Measurements from ENCODE around the gene NEK9.
"Not testable (repeated sequence)": the region's sequence is repeated elsewhere in the genome, so short reads cannot be mapped to it uniquely, and the experiment has no call there.

The NEK9 gene

GRCh38 chr14:75143761-75144527 lies 17.1 kb upstream of the NEK9 start:
- DNase-seq, result no peak

DNA sequence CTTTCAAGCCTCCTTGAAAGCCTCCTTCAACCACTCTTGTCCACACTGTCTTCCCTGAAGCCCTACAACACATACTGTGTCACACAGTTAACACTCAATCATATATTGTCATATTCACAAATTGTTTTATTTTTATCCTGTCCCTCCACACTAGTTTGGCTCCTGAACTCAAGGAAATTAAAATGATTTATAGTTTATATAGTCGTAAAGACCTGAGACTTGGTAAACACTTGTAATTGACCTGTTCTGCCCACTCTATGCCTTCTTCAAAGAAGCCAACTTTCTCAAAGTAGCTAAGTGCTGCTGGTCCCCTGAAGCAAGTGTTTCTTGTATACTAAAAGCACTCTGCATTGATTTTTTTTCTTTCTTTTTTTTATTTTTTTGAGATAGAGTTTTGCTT lies 15.6 kb upstream of the NEK9 start:
- DNase-seq, result no peak

- no peak for DNase-seq
Measured at GRCh38 chr14:75141967-75142366, 15.1 kb upstream of the NEK9 start.

GRCh38 chr14:75141062-75141461 lies 14.2 kb upstream of the NEK9 start:
- DNase-seq, result no peak

GRCh38 chr14:75140620-75141019 lies 13.8 kb upstream of the NEK9 start:
- DNase-seq, result no peak

DNA sequence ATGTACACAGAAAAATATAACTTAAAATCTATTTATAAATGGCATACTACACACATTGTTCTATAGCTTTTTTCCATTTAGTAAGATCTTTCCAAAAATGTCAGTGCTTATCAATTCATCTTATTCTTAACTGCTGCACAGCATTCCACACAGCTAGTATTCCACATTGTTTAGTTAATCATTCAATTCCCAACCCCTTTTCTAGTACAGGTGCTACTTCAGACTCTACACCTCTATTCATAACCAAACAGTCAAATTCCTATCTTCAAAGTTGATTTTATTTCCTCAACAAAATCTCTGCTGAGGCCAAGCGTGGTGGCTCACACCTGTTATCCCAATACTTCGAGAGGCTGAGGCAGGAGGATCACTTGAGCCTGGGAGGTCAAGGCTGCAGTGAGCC lies 12.3 kb upstream of the NEK9 start:
- no peak for DNase-seq

DNA sequence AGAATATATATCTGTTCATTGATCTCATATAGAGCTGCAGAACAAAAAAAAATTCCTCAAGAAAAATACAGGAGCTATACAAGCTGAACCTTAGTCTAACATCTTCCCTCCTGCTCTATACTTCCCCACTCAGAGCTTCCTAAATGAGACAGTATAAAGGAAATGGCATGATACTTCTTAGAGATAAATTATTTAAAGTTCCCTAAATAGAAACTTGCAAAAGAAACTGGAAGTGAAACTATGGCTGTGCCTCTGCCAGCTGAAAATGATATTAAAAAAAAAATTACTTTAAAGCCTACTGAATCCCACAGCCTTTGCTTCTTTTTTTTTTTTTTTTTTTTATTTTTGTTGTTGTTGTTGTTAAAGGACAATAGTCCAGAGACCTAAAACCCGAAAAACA lies 11.6 kb upstream of the NEK9 start:
- DNase-seq, result no peak

GRCh38 chr14:75134644-75135043 lies 7.8 kb upstream of the NEK9 start:
- no peak for DNase-seq

DNA sequence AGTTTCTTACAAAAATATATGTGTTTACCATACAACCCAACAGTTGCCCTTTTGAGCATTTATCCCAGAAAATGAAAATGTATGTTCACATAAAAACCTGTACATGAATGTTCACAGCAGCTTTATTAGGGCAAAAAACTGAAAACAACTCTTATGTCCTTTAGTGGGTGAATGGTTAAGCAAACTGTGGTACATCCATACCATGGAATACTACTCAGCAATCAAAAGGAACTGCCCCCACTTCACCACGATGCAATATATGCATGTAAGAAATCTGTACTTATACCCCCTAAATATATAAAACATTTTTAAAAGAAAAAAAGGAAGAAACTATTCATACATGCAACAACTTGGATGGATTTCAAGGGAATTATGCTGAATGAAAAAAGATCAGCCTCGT lies 6.7 kb upstream of the NEK9 start:
- DNase-seq, result no peak

DNA sequence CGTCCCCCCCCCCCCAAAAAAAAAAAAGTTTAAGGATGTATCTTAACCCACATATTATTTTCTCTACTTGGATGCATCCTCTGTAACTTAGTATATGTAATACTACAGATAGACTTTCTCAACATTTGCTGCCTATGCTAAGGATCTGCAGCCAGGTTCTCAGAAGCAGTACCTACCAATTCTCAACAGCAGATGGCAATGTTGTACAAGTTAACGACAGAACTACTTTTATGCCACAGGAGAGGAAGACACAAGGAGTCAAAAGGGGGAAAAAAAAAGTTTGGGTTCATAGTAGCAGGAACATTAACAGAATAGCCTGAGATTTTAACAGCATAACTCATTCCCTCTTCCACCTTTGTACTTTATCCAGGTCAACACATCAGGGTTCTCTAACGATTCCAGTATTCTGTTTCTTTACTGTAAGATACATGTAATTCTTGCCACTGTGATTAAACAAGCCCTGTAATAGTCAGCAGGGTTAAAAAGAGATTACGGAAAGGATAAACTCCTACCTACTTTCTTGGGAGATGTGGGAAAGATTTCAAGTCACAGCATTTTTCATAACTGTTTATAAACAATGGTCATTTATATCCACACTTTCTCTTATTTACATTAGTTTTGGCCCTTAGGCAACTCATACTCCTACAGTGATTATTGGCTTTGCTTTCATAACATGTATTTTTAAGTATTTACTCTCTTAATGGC lies 5.7 kb upstream of the NEK9 start:
- DNase-seq, result no peak

GRCh38 chr14:75128596-75128990 lies 1.7 kb upstream of the NEK9 start:
- no peak for DNase-seq

- no peak for DNase-seq
Measured at GRCh38 chr14:75127903-75128595, 1.2 kb upstream of the NEK9 start.

DNA sequence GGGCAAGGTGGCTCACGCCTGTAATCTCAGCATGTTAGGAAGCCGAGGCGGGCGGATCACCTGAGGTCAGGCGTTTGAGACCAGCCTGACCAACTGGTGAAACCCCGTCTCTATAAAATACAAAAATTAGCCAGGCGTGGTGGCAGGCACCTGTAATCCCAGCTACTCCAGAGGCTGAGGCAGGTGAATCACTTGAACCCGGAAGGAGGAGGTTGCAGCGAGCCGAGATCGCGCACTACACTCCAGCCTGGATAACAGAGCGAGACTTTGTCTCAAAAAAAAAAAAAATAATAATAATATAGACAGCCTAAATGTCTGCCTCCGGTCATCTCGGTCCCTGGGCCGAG lies 599 bp upstream of the NEK9 start:
- not testable (repeated sequence) for DNase-seq

GRCh38 chr14:75126121-75126544 lies 715 bp downstream of the NEK9 start:
- no peak for DNase-seq

- no peak for DNase-seq
Measured at GRCh38 chr14:75125617-75126016, 1.2 kb downstream of the NEK9 start.

DNA sequence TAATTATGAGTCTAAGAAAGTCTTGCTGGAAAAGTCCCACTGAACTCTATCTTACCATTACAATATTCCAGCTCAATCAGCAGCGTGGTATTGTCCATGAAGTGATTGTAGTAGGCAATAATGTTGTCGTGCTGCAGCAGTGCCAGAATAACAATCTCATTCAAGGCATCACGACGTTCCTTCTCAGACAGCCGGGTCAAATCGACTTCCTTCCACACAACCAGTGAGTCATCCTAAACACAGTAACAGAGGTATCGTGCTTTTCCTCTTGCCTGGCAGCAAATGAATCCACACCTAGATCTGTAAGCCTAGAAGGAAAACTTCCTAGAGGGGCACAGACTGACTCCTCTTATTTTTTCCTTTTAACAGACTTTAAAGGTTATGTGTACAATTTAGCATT lies 2.9 kb downstream of the NEK9 start:
- DNase-seq, result no peak

- no peak for DNase-seq
Measured at GRCh38 chr14:75121552-75121951, 5.3 kb downstream of the NEK9 start.

GRCh38 chr14:75120541-75121291 lies 6.1 kb downstream of the NEK9 start:
- no peak for DNase-seq

DNA sequence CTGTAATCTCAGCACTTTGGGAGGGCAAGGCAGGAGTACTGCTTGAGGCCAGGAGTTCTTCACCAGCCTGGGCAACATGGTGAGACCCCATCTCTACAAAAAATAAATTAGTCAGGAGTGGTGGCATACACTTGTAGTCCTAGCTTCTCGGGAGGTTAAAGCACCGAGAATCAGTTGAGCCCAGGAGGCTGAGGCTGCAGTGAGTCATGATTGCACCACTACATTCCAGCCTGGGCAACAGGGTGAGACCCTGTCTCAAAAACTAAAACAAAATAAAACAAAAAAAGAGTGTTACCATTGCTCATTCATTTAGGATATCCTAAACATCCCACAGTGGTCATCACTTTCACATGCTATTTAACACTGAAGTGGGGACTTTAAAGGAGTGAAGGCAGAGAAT lies 7.8 kb downstream of the NEK9 start:
- DNase-seq, result no peak

DNA sequence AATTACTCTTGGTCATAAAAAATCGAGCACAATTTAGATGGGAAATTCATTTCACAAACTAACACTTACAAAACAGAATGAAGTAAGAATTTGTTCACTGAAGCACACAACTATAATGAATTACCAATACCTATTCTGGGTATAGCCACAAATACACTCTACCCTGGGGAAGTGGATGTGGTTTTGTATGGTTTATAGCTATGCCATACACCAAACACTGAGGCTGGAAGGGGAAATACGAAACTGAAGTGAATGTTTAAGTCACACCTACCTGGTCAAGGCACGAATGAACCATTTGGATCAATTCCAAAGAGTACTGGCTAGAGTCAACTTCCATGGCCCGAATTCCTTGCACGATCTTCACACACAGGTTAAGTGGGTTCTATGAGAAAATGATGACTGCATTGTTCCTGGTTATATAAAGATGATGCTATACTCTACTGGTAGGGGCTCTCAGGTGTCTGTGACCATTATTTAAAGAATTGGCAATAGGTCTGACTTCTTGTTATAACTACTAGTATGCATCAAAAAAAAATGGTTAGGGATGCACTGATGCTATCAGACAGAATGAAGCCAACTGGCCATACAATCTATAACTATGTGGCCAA lies 12.8 kb downstream of the NEK9 start:
- no peak for DNase-seq

GRCh38 chr14:75109877-75110276 lies 17.0 kb downstream of the NEK9 start:
- DNase-seq, result no peak

- DNase-seq, result no peak
Measured at GRCh38 chr14:75107186-75107585, 19.7 kb downstream of the NEK9 start.

DNA sequence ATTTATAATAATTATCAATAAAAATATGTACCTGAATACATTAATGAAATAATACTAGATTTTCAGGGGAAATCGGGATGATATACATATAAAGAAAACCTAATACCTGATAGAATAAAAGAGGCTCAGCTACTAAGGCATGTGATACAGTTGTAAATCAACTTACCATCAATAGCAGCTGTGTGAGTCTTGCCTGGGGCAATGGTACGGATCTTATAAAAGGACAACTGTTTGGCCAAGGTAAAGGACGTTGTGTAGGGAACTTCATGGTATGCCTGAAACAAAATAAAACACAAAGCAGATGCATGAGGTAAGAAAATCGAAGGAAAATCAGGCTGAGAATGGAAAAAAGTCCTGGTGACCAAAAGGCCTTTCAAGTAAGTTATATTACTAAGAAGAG lies 25.4 kb downstream of the NEK9 start:
- DNase-seq, result no peak

Measured in activated CD8-positive, alpha-beta memory T cell treated with anti-CD3 and anti-CD28 coated beads, Interleukin-2, amount 50 U/mL, for 48 hours (primary cell).